ENCODE measurements around the gene KAZN.

GRCh38 chr1:15096293-15096692 is 497.8 kb downstream of the KAZN start:
- TF ChIP-seq CTCF (conservative IDR thresholded peaks at IDR 0.05) (no peak), EZH2 (IDR thresholded peaks at IDR 0.05; ENCODE audit: low read depth) (no peak)
